OCI-LY1 (cell line): ENCODE data around the gene ABCF1.

Source experiments
- H2AFZ ChIP-seq: fragments of 200-600 bp; sonication (generic), shearing (Covaris generic); 2 replicates; pipeline ENCODE4 v1.6.0; 2014; ENCODE audit warnings: antibody characterized with exemption, mild to moderate bottlenecking, low read length
- H3F3A ChIP-seq: fragments of 200-600 bp; sonication (generic), shearing (Covaris generic); 2 replicates; pipeline ENCODE4 v1.6.0; 2014; ENCODE audit warnings: mild to moderate bottlenecking, antibody characterized with exemption, low read length, moderate library complexity; ENCODE audit not compliant: insufficient read depth
- H3K27ac ChIP-seq: fragments of 200-600 bp; sonication (generic); 2 replicates; pipeline ENCODE4 v1.5.1; 2014; ENCODE audit warnings: low read length, mixed run types, mild to moderate bottlenecking, low read depth; ENCODE audit not compliant: poor library complexity, severe bottlenecking
- H3K27me3 ChIP-seq: fragments of 200-600 bp; sonication (generic); 2 replicates; pipeline ENCODE4 v1.6.0; 2014; ENCODE audit warnings: antibody characterized with exemption, mild to moderate bottlenecking, low read length, moderate library complexity; ENCODE audit not compliant: insufficient read depth
- H3K36me3 ChIP-seq: fragments of 200-600 bp; sonication (generic); 2 replicates; pipeline ENCODE4 v1.6.1; 2014; ENCODE audit warnings: mild to moderate bottlenecking, antibody characterized with exemption, low read length, moderate library complexity, mixed read lengths; ENCODE audit not compliant: insufficient read depth
- H3K4me1 ChIP-seq: fragments of 200-600 bp; sonication (generic); 2 replicates; pipeline ENCODE4 v1.5.1; 2014; ENCODE audit warnings: mild to moderate bottlenecking, low read length, moderate library complexity; ENCODE audit not compliant: insufficient read depth, severe bottlenecking
- H3K4me2 ChIP-seq: fragments of 200-600 bp; sonication (generic), shearing (Covaris generic); 2 replicates; pipeline ENCODE4 v1.6.1; 2014; ENCODE audit warnings: low read length
- H3K4me3 ChIP-seq: fragments of 200-600 bp; sonication (generic); 2 replicates; pipeline ENCODE4 v1.5.1; 2014; ENCODE audit warnings: low read length, low read depth, mild to moderate bottlenecking, mixed read lengths; ENCODE audit not compliant: poor library complexity, severe bottlenecking
- H3K79me2 ChIP-seq: fragments of 200-600 bp; shearing (Covaris generic); 2 replicates; pipeline ENCODE4 v1.6.1; 2016; ENCODE audit warnings: mixed run types, low read length, mixed read lengths; ENCODE audit not compliant: insufficient read depth
- H3K9ac ChIP-seq: fragments of 200-600 bp; sonication (generic), shearing (Covaris generic); 2 replicates; pipeline ENCODE4 v1.6.1; 2014; ENCODE audit warnings: mild to moderate bottlenecking, low read length, mixed read lengths
- H3K9me2 ChIP-seq: fragments of 200-600 bp; sonication (generic), shearing (Covaris generic); 2 replicates; pipeline ENCODE4 v1.6.1; 2014; ENCODE audit warnings: low read depth, mild to moderate bottlenecking, low read length, mixed read lengths
- H3K9me3 ChIP-seq: fragments of 200-600 bp; shearing (Covaris generic); 2 replicates; pipeline ENCODE4 v1.6.1; 2014; ENCODE audit warnings: low read length, mixed read lengths
- H4K20me1 ChIP-seq: fragments of 200-600 bp; sonication (generic), shearing (Covaris generic); 2 replicates; pipeline ENCODE4 v1.6.0; 2016; ENCODE audit warnings: mild to moderate bottlenecking, low read length; ENCODE audit not compliant: insufficient read depth
- CTCF ChIP-seq: fragments of 200-600 bp; sonication (generic), shearing (Covaris generic); IDR thresholded peaks from 2 replicates; pipeline ENCODE4 v1.5.1; 2017; ENCODE audit warnings: mild to moderate bottlenecking, antibody characterized with exemption, low read length, moderate library complexity, mixed read lengths
- EZH2 ChIP-seq: fragments of 200-600 bp; sonication (generic), shearing (Covaris generic); IDR thresholded peaks from 2 replicates; pipeline ENCODE4 v1.8.0; 2017; ENCODE audit warnings: borderline replicate concordance, mixed run types, mild to moderate bottlenecking, antibody characterized with exemption, low read length, moderate library complexity, mixed read lengths

Gene ABCF1

GRCh38 chr6:30543821-30544220 is 27.4 kb upstream of the ABCF1 start:
- no peak overlapping the region for H3K9ac ChIP-seq

GRCh38 chr6:30544666-30545272 is 26.5 kb upstream of the ABCF1 start:
- Histone ChIP-seq H3K9me3 (no peaks in the 10 kb centered on the region), H4K20me1 (no peaks in the 10 kb centered on the region), H3F3A (0 out of 2 replicates have a peak, but pooled peaks cover 3% of the 10 kb centered on the region), H3K9ac (no peak overlapping the region), H3K4me1 (peaks cover 12% of the 10 kb centered on the region), H3K4me2 (no peak overlapping the region), H3K4me3 (no peak overlapping the region), H3K27ac (no peak overlapping the region), H3K79me2 (no peaks in the 10 kb centered on the region), H2AFZ (no peak overlapping the region), H3K27me3 (no peaks in the 10 kb centered on the region), H3K9me2 (no peaks in the 10 kb centered on the region), H3K36me3 (peaks cover 35% of the 10 kb centered on the region)
- TF ChIP-seq EZH2 (no peak), CTCF (peak; percentile 72)

More at GRCh38 chr6:30543821-30544220, 27.4 kb upstream of the ABCF1 start:
- H3F3A ChIP-seq = 0 out of 2 replicates have a peak, but pooled peaks cover 3% of the 10 kb centered on the region
- no peak overlapping the region for H3K4me3 ChIP-seq
- no peak overlapping the region for H3K27ac ChIP-seq
- H3K4me1 ChIP-seq = peaks cover 12% of the 10 kb centered on the region
- TF ChIP-seq CTCF (no peak), EZH2 (no peak)
- no peaks in the 10 kb centered on the region for H3K9me2 ChIP-seq
- H3K27me3 ChIP-seq = no peaks in the 10 kb centered on the region
- H4K20me1 ChIP-seq = no peaks in the 10 kb centered on the region
- no peaks in the 10 kb centered on the region for H3K79me2 ChIP-seq
- no peak overlapping the region for H3K4me2 ChIP-seq
- no peak overlapping the region for H2AFZ ChIP-seq
- H3K9me3 ChIP-seq = no peaks in the 10 kb centered on the region
- peaks cover 35% of the 10 kb centered on the region for H3K36me3 ChIP-seq

- TF ChIP-seq CTCF = no peak
- no peak for TF ChIP-seq EZH2
- Histone ChIP-seq H3K4me2 (no peak overlapping the region), H3K27ac (no peak overlapping the region), H3K9me3 (no peaks in the 10 kb centered on the region), H3K9ac (no peak overlapping the region), H3K36me3 (peaks cover 60% of the 10 kb centered on the region), H2AFZ (no peak overlapping the region), H3K27me3 (no peaks in the 10 kb centered on the region), H3K9me2 (no peaks in the 10 kb centered on the region), H3K4me3 (no peak overlapping the region), H3F3A (0 out of 2 replicates have a peak, but pooled peaks cover 3% of the 10 kb centered on the region), H3K4me1 (peaks cover 4% of the 10 kb centered on the region), H3K79me2 (no peaks in the 10 kb centered on the region), H4K20me1 (no peaks in the 10 kb centered on the region)
Measured at GRCh38 chr6:30547454-30547853, 23.8 kb upstream of the ABCF1 start.
